ENCODE data around the gene METTL9. TPM values are rescaled to one million over a fixed set of nuclear protein-coding genes. Genes with fewer than 3 reads are reported as not detected.

Gene METTL9
- total RNA-seq, 2 donors from 2014 or later, result 98.6 to 100 TPM

- TF ChIP-seq CTCF (IDR thresholded peaks at IDR 0.05), result no peak
- H3K27ac ChIP-seq, result no peak overlapping the region
- no peaks in the 10 kb centered on the region for H3K27me3 ChIP-seq (replicated peaks; ENCODE audit: insufficient read depth)
- H3K9me3 ChIP-seq, result no peaks in the 10 kb centered on the region
- ATAC-seq (ENCODE audit: insufficient number of reproducible peaks, low FRiP score, low read depth) (no peak), DNase-seq (ENCODE audit: low spot score) (no peak)
- H3K4me1 ChIP-seq (ENCODE audit: control insufficient read depth in 1 of 2, low read depth in 2 of 2), result no peaks in the 10 kb centered on the region
- no peaks in the 10 kb centered on the region for H3K36me3 ChIP-seq
- no peak overlapping the region for H3K4me3 ChIP-seq
These were observed 104.3 kb downstream of the METTL9 start for GRCh38 chr16:21703589-21704174.

- Histone ChIP-seq H3K27ac (no peak overlapping the region), H3K36me3 (no peaks in the 10 kb centered on the region), H3K9me3 (no peaks in the 10 kb centered on the region), H3K4me3 (no peak overlapping the region), H3K27me3 (replicated peaks; ENCODE audit: insufficient read depth) (no peaks in the 10 kb centered on the region), H3K4me1 (ENCODE audit: control insufficient read depth in 1 of 2, low read depth in 2 of 2) (no peaks in the 10 kb centered on the region)
- no peak for DNase-seq (ENCODE audit: low spot score)
- no peak for TF ChIP-seq CTCF (IDR thresholded peaks at IDR 0.05)
- ATAC-seq (ENCODE audit: insufficient number of reproducible peaks, low FRiP score, low read depth), result no peak
These were observed 104.9 kb downstream of the METTL9 start for GRCh38 chr16:21704266-21704665.

- DNase-seq (ENCODE audit: low spot score), result no peak
- no peak for ATAC-seq (ENCODE audit: insufficient number of reproducible peaks, low FRiP score, low read depth)
- H3K36me3 ChIP-seq, result no peaks in the 10 kb centered on the region
- no peak overlapping the region for H3K27ac ChIP-seq
- no peaks in the 10 kb centered on the region for H3K4me1 ChIP-seq (ENCODE audit: control insufficient read depth in 1 of 2, low read depth in 2 of 2)
- no peak for TF ChIP-seq CTCF (IDR thresholded peaks at IDR 0.05)
- H3K9me3 ChIP-seq, result no peaks in the 10 kb centered on the region
- no peak overlapping the region for H3K4me3 ChIP-seq
- H3K27me3 ChIP-seq (replicated peaks; ENCODE audit: insufficient read depth), result no peaks in the 10 kb centered on the region
These were observed 105.4 kb downstream of the METTL9 start for GRCh38 chr16:21704733-21705132.

Other genes starting within 250 kb of the METTL9 start
- gene IGSF6, start 53.0 kb downstream of the METTL9 start, total RNA-seq, result 1 to 10 TPM; 4.2 to 4.3 TPM
- gene OTOA, start 64.4 kb downstream of the METTL9 start, total RNA-seq, result under 1 TPM in 1 of 2 donors, not detected in 1; 0.21 TPM